HepG2 (cell line): ENCODE measurements around the gene SLC25A25. TPM values are rescaled to one million over a fixed set of nuclear protein-coding genes. Genes with fewer than 3 reads are reported as not detected.

ENCODE experiments used
- ADNP ChIP-seq: sonication (generic); formaldehyde crosslinking; IDR thresholded peaks from 2 replicates; pipeline ENCODE4 v1.4.0; 2020; ENCODE audit warnings: missing genetic modification reagents
- ATRX ChIP-seq: sonication (generic); formaldehyde crosslinking; IDR thresholded peaks from 2 replicates; pipeline ENCODE4 v1.4.0; 2020; ENCODE audit warnings: missing genetic modification reagents, borderline replicate concordance
- BCL6 ChIP-seq: IDR thresholded peaks from 2 replicates; pipeline ENCODE4 v1.6.1; 2016; ENCODE audit warnings: missing genetic modification reagents, missing compliant biosample characterization
- FIP1L1 ChIP-seq: fragments of 200-400 bp; formaldehyde crosslinking; IDR thresholded peaks from 2 replicates; pipeline ENCODE4 v1.6.1; 2018; ENCODE audit warnings: low read depth, mild to moderate bottlenecking, low read length, moderate library complexity, borderline replicate concordance; ENCODE audit not compliant: insufficient read depth
- FOXP1 ChIP-seq, 2 experiments: fragments of 450-650 bp in 1 of 2; IDR thresholded peaks; 2 replicates each; pipeline ENCODE4 v1.6.1; 2017 to 2018; ENCODE audit warnings: antibody characterized with exemption in 1 of 2
- GPBP1L1 ChIP-seq: sonication (generic); formaldehyde crosslinking; IDR thresholded peaks from 2 replicates; pipeline ENCODE4 v1.5.0; 2020; ENCODE audit warnings: mild to moderate bottlenecking, missing genetic modification reagents
- PAF1 ChIP-seq: IDR thresholded peaks from 2 replicates; pipeline ENCODE4 v1.6.1; 2016; ENCODE audit warnings: missing genetic modification reagents, missing compliant biosample characterization
- PCBP1 ChIP-seq: fragments of 200-400 bp; formaldehyde crosslinking; IDR thresholded peaks from 2 replicates; pipeline ENCODE4 v1.6.1; 2017; ENCODE audit warnings: mild to moderate bottlenecking, low read depth, low read length, borderline replicate concordance
- POLR2AphosphoS5 ChIP-seq: IDR thresholded peaks from 2 replicates; pipeline ENCODE4 v1.6.1; 2012; ENCODE audit warnings: low read depth, low read length
- SIN3B ChIP-seq: fragments of 150-350 bp; IDR thresholded peaks from 2 replicates; pipeline ENCODE4 v1.6.1; 2014; ENCODE audit warnings: low read length
- SIX4 ChIP-seq: sonication (generic); formaldehyde crosslinking; IDR thresholded peaks from 2 replicates; pipeline ENCODE4 v1.4.0; 2020; ENCODE audit warnings: missing genetic modification reagents
- SKI ChIP-seq: fragments of 450-650 bp; IDR thresholded peaks from one replicate; pipeline ENCODE4 v1.6.1; 2018; ENCODE audit warnings: mild to moderate bottlenecking; ENCODE audit not compliant: partially characterized antibody
- SP2 ChIP-seq: sonication (generic); formaldehyde crosslinking; IDR thresholded peaks from 2 replicates; pipeline ENCODE4 v1.5.1; 2020; ENCODE audit warnings: mild to moderate bottlenecking, missing genetic modification reagents
- TFAP4 ChIP-seq: sonication (generic); IDR thresholded peaks from 2 replicates; pipeline ENCODE4 v1.6.1; 2016; ENCODE audit warnings: low read depth, borderline replicate concordance
- TSC22D2 ChIP-seq: sonication (generic); formaldehyde crosslinking; IDR thresholded peaks from 2 replicates; pipeline ENCODE4 v1.5.1; 2020; ENCODE audit warnings: missing genetic modification reagents, mild to moderate bottlenecking, borderline replicate concordance
- ZFP1 ChIP-seq: IDR thresholded peaks from 2 replicates; pipeline ENCODE4 v1.6.1; 2016
- ZFP37 ChIP-seq: sonication (generic); formaldehyde crosslinking; IDR thresholded peaks from 2 replicates; pipeline ENCODE4 v1.4.0; 2020; ENCODE audit warnings: missing genetic modification reagents, borderline replicate concordance
- ZKSCAN5 ChIP-seq: sonication (generic); formaldehyde crosslinking; IDR thresholded peaks from 2 replicates; pipeline ENCODE4 v1.5.1; 2020; ENCODE audit warnings: mild to moderate bottlenecking, missing genetic modification reagents
- ZNF18 ChIP-seq: sonication (generic); formaldehyde crosslinking; IDR thresholded peaks from 2 replicates; pipeline ENCODE4 v1.8.0; 2022; ENCODE audit warnings: mild to moderate bottlenecking, missing genetic modification reagents; ENCODE audit not compliant: insufficient replicate concordance
- ZNF230 ChIP-seq: sonication (generic); formaldehyde crosslinking; IDR thresholded peaks from 2 replicates; pipeline ENCODE4 v1.4.0; 2020; ENCODE audit warnings: mild to moderate bottlenecking, missing genetic modification reagents
- ZNF317 ChIP-seq: sonication (generic); formaldehyde crosslinking; IDR thresholded peaks from 2 replicates; pipeline ENCODE4 v1.5.0; 2020; ENCODE audit warnings: mild to moderate bottlenecking, missing genetic modification reagents
- ZNF616 ChIP-seq: sonication (generic); formaldehyde crosslinking; IDR thresholded peaks from 2 replicates; pipeline ENCODE4 v1.5.0; 2020; ENCODE audit warnings: low read depth, mild to moderate bottlenecking, missing genetic modification reagents
- ZNF629 ChIP-seq: sonication (generic); formaldehyde crosslinking; conservative IDR thresholded peaks from 2 replicates; pipeline ENCODE4 v1.5.0; 2020; ENCODE audit warnings: missing genetic modification reagents
- ZNF776 ChIP-seq: sonication (generic); formaldehyde crosslinking; IDR thresholded peaks from 2 replicates; pipeline ENCODE4 v1.4.0; 2020; ENCODE audit warnings: mild to moderate bottlenecking, missing genetic modification reagents
- polyA plus RNA-seq, 8 experiments: library from polyadenylated mRNA; depleted of rRNA in 3 of 8; stranded (reverse) in 7 of 8; unstranded in 1 of 8; fragments of >200 nt; fragmentation: Illumina TruSeq in 4 of 8; extraction: Trizol in 4 of 8; gene quantifications; 2 replicates each; pipeline versions ENCODE4 v1.2.1 to v1.2.3, GENCODE V29; 2011 to 2016; ENCODE audit warnings: low read depth in 4 of 8, missing spikeins in 1 of 8, mixed read lengths in 1 of 8; ENCODE audit not compliant: insufficient read depth in 1 of 8
- total RNA-seq, 5 experiments: library from RNA; depleted of rRNA; stranded (reverse); fragments of >200 nt; fragmentation: Illumina TruSeq; extraction: Trizol; gene quantifications; 2 replicates each; pipeline ENCODE4 v1.2.3, GENCODE V29; 2016; ENCODE audit warnings: low read depth in 1 of 5
- TF ChIP-seq, protein P1 (sequence below): sonication (generic); formaldehyde crosslinking; IDR thresholded peaks from 2 replicates; pipeline ENCODE4 v1.4.0; 2020; ENCODE audit warnings: low read depth, missing genetic modification reagents

SLC25A25 gene
- total and polyA plus RNA-seq, 2 of the 13 experiments (the other 11 are each of a cell fraction or from before 2014, with no cell fraction given): 10.5 to 24.8 TPM

GRCh38 chr9:128104171-128104618 lies 36.2 kb downstream of the SLC25A25 start (continued):
- TF ChIP-seq, protein P1, sequence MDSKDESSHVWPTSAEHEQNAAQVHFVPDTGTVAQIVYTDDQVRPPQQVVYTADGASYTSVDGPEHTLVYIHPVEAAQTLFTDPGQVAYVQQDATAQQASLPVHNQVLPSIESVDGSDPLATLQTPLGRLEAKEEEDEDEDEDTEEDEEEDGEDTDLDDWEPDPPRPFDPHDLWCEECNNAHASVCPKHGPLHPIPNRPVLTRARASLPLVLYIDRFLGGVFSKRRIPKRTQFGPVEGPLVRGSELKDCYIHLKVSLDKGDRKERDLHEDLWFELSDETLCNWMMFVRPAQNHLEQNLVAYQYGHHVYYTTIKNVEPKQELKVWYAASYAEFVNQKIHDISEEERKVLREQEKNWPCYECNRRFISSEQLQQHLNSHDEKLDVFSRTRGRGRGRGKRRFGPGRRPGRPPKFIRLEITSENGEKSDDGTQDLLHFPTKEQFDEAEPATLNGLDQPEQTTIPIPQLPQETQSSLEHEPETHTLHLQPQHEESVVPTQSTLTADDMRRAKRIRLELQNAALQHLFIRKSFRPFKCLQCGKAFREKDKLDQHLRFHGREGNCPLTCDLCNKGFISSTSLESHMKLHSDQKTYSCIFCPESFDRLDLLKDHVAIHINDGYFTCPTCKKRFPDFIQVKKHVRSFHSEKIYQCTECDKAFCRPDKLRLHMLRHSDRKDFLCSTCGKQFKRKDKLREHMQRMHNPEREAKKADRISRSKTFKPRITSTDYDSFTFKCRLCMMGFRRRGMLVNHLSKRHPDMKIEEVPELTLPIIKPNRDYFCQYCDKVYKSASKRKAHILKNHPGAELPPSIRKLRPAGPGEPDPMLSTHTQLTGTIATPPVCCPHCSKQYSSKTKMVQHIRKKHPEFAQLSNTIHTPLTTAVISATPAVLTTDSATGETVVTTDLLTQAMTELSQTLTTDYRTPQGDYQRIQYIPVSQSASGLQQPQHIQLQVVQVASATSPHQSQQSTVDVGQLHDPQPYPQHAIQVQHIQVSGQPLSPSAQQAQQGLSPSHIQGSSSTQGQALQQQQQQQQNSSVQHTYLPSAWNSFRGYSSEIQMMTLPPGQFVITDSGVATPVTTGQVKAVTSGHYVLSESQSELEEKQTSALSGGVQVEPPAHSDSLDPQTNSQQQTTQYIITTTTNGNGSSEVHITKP (CRISPR knock-in tag): peak; percentile 67; the same call in 1 of the 2 replicates
- TF ChIP-seq ZKSCAN5 (CRISPR knock-in tag): no peak
- peak; percentile 87 for TF ChIP-seq TFAP4
- 0 out of 2 replicates have a peak, but pooled peaks have one; percentile 41 for TF ChIP-seq SIX4 (CRISPR knock-in tag)
- no peak for TF ChIP-seq TSC22D2
- no peak for TF ChIP-seq ZFP37
- 0 out of 2 replicates have a peak, but pooled peaks have one; percentile 44 for TF ChIP-seq ZNF317 (CRISPR knock-in tag)
- no peak for TF ChIP-seq PCBP1
- TF ChIP-seq ZNF629 (CRISPR knock-in tag): peak; percentile 66; the same call in 1 of the 2 replicates
- no peak for TF ChIP-seq ZNF616 (CRISPR knock-in tag)
- TF ChIP-seq ZFP1 (CRISPR knock-in tag): no peak
- TF ChIP-seq POLR2AphosphoS5: no peak; the same call in 1 of the 2 replicates
- peak; percentile 75 for TF ChIP-seq ZNF18
- TF ChIP-seq ATRX (CRISPR knock-in tag): no peak
- TF ChIP-seq SKI: no peak
- no peak for TF ChIP-seq SIN3B
- 0 out of 2 replicates have a peak, but pooled peaks have one; percentile 32 for TF ChIP-seq PAF1 (CRISPR knock-in tag)
- no peak for TF ChIP-seq ZNF230 (CRISPR knock-in tag)
- TF ChIP-seq ADNP (CRISPR knock-in tag): no peak
- TF ChIP-seq FIP1L1: no peak
- TF ChIP-seq GPBP1L1 (CRISPR knock-in tag): no peak
- peak; percentile 73 for TF ChIP-seq BCL6
- TF ChIP-seq FOXP1 (IDR thresholded peaks at IDR 0.05): no peak
- TF ChIP-seq FOXP1 (CRISPR knock-in tag; IDR thresholded peaks at IDR 0.05): peak; percentile 66
- TF ChIP-seq ZNF776 (CRISPR knock-in tag): no peak
- TF ChIP-seq SP2 (CRISPR knock-in tag): no peak
